Stimulated activated CD4-positive, alpha-beta T cell treated with anti-CD3 and anti-CD28 coated beads, Interleukin-15, amount 100 ng/mL, for 48 hours (primary cell): ENCODE results near the gene MESD.

Experiments used
- DNase-seq, 2 donors: peaks; one replicate each; pipeline ENCODE4 v3.0.0-alpha.2; 2020; ENCODE audit warnings: low read depth in 2 of 2

MESD gene

DNA sequence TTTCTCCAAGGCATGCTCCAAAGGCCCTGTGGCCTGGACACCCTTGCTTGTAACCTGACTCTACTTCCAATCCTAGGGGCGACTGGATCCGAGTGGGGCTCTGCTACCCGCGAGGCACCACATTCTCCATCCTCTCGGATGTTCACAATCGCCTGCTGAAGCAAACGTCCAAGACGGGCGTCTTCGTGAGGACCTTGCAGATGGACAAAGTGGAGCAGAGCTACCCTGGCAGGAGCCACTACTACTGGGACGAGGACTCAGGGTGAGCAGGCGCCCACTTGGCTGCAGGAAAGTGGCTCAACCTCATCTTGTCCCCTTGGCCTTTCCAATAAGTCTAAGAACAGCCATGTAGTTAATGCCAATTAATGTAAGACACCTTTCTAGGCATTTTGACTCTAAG lies 51.9 kb downstream of the MESD start:
- DNase-seq, result no peak

- no peak for DNase-seq
Observed at GRCh38 chr15:80936288-80937078, 53.1 kb downstream of the MESD start.

DNA sequence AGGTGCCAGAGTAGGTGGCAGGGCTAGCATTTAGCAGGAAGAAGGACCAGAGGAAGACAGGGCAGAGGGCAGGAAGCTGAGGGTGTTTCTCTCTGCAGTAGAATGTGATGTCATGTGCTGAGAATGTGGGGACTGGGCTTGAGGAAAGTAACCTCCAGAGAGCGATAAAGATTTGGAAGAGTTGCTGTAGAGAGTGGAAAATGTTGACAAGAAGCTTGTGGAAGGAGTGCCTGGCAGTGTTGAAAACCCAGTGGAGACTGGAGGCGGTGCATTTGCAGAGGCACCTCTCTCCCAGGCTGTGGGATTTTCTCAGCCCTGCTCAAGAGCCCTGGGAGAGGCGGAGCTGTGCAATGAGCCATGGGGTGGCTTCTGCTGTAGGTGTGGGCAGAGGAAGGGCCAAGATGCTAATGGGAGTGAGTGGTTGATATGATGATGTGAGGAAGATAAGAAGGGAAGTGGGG lies 54.8 kb downstream of the MESD start:
- DNase-seq, result no peak

- DNase-seq, result no peak
Observed at GRCh38 chr15:80932989-80933388, 56.6 kb downstream of the MESD start.

- DNase-seq, result no peak
Observed at GRCh38 chr15:80932513-80932815, 57.2 kb downstream of the MESD start.

- DNase-seq, result no peak
Observed at GRCh38 chr15:80931721-80932512, 57.7 kb downstream of the MESD start.

- no peak for DNase-seq
Observed at GRCh38 chr15:80931191-80931590, 58.4 kb downstream of the MESD start.

DNA sequence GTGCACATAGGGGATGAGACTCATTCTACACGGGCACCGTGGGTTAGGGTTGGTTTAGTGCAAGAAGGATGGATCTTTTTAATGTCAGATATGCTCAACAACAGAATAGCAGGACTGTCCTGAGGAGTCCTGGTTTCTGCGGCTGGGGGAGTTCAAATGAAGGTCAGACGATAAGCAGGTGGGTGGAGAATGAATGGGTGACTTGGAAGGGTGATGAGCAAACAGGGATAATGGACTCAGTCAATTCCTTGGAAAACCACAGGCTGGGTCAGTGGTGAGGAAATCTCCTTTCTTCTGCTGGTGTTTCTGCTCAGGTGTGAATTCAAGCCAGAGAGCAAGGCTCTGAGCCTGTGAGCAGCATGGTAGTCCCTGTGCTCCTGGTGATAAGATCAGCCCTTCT lies 59.9 kb downstream of the MESD start:
- DNase-seq, result no peak

DNA sequence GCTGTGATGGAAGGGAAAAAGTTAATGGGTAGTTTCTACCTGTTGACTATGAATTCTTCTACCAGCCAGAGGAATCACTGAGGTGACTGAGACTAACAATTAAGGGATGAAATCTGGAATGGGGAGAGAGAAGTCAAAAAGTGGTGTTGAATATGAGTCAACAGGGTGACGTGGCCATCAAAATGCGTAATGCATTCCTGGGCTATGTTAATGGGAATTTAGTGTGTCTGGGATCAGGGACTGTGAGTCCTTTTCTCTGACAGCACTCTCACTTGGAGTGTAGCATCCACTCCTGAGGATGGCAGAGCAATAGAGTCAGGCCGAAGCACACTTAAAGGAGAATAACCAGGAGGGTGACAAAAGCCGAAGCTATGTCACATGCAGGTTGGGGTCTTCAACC lies 60.4 kb downstream of the MESD start:
- DNase-seq, result no peak

DNA sequence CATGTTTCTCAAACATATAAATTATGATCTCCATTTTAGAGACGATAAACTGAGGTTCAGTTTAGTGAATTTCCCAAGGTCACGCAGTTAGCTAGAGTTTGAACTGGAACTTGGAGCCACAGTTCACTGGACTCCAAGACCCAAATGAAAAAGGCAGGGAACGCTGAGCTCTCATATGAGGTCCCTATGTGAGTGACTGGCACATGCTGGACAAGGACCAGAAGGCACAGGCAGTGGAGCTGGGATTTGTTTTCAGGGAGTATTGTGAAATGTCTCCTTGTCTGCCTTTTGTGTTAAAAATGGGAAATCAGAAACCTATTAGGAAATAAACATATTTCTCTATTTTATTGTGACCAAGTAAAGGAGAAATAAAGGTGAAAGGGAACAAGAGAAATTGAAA lies 63.5 kb downstream of the MESD start:
- no peak for DNase-seq

DNA sequence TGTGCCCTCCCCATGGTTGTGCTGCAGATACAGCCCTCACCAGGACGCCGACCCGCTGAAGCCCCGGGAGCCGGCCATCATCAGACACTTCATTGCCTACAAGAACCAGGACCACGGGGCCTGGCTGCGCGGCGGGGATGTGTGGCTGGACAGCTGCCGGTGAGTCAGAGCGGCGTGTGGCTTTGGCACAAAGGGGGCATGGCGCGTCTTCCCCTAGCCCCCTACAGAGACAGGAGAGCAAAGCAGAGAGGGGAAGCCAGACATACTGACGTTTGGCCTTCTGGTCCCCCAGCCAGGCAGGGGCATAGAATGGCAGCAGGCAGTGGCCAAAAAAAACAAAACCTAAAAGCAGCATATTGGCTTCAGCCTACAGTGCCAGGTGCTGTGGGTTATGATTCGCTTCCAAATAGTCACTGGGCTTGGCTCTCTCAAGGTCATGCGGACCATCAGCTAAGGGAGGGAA lies 64.0 kb downstream of the MESD start:
- DNase-seq, result no peak

DNA sequence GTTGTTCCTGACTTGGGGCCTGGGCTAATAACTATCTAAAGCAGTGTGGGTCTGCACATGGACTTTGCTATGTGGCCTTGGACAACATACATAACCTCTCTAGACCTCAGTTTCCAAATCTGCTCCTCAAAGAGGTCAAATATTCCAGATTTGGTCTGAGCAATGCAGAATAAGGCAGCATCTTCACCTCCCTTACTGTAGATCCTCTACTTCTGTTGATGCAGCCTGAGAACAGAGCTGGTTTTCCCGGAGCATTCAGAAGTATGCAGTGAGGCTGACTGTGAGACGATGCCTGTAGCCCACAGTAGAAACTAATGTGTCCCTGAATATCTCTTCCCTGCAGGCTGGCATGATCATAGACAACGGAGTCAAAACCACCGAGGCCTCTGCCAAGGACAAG lies 65.3 kb downstream of the MESD start:
- DNase-seq, result no peak

- DNase-seq, result no peak
Observed at GRCh38 chr15:80923668-80924067, 66.0 kb downstream of the MESD start.

GRCh38 chr15:80921736-80922410 lies 67.7 kb downstream of the MESD start:
- DNase-seq, result no peak

GRCh38 chr15:80920271-80920699 lies 69.3 kb downstream of the MESD start:
- DNase-seq, result no peak

- DNase-seq, result no peak
Observed at GRCh38 chr15:80918196-80918783, 71.3 kb downstream of the MESD start.

GRCh38 chr15:80916056-80916455 lies 73.6 kb downstream of the MESD start:
- DNase-seq, result no peak

DNA sequence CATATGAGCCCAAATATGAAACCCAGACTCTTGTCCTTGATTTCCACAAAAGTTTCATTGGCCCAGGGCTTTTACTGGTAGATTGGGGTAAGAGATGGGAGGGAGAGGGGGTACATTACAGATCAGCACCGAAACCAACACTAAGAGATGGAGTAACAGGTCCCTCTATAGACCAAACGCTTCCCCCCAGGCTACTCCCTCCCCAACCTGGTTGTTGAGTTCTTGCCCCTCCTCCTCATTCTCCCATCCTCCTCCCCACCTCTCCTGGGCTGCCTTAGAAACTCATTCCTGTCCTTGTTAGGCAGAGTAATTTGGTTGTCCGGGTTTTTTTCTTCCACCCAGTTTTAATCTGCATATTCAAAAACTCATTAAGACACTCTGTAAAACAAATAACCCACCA lies 74.1 kb downstream of the MESD start:
- DNase-seq, result no peak

DNA sequence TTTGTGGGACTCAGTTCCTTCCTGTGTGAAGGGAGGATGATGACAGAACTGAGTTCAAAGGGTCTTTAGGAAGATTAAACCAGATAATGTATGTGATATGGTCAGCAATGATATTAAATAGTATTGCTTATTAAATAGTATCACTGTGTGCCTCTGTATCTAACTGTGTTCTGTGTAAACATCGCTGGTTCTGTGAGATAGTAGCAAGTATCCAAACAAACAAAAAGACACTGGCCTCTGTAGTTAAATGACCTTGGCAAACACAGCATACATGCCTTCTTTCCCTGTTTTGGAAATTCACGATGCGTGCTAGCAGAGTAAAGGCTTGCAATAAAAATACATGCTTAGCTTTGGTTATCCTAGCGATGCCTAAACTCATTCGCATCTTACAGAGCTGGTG lies 76.1 kb downstream of the MESD start:
- no peak for DNase-seq

GRCh38 chr15:80912673-80913072 lies 76.9 kb downstream of the MESD start:
- no peak for DNase-seq

DNA sequence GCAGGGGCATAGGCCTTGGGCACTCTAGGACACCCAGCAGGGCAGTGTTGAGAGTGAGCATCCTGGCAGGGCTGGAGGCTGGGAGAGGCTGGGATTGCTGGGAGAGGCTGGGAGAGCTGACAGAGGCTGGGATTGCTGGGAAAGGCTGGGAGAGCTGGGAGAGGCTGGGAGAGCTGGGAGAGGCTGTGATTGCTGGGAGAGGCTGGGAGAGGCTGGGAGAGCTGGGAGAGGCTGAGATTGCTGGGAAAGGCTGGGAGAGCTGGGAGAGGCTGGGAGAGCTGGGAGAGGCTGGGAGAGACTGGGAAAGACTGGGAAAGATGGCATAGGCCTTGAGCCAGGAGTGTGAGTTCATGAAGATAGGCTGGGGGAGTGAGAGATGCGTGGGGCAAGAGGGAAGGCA lies 77.8 kb downstream of the MESD start:
- DNase-seq, result no peak

DNA sequence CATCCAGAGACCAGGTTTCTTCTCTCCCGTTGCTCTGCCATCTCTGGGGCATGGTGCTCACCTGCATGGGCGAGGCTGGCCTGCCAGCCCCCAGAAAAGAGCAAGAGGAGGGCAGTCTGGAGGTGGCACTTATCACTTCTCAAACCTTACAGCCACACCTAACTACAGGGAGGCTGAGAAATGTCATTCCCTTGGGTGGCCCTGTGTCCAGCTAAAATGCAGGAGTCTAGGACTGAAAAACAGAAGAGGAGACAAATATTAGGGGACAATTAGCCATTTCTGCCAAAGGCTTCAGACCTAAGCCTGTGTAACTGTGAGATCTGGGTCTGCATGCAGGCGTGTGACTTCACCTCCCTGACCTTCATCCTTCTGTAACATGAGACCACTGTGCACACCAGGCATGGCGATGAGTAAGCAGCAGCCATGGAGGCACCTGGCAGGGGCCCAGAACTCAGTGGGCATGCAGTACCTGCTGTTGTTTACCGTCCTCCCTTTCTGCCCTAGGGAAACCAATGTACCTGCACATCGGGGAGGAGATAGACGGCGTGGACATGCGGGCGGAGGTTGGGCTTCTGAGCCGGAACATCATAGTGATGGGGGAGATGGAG lies 83.4 kb downstream of the MESD start:
- no peak for DNase-seq
